NCI-H460 (cell line): Measurements from ENCODE around the gene XKR7. TPM values are rescaled to one million over a fixed set of nuclear protein-coding genes. Genes with fewer than 3 reads are reported as not detected.
A peak's percentile ranks its signal among the peaks of the same experiment; 100 is the strongest.

Experiments used
- DNase-seq: peaks from one replicate; pipeline ENCODE4 v3.0.0-alpha.2; 2016; ENCODE audit warnings: low read depth; ENCODE audit errors: extremely low read depth
- total RNA-seq: library from RNA; depleted of rRNA; stranded (reverse); fragments of >200 nt; shearing (Covaris generic); gene quantifications from 2 replicates; pipeline ENCODE4 v1.2.3, GENCODE V29; 2014

The XKR7 gene
- total RNA-seq, 1 experiment from 2014 or later: not detected

- no peak for DNase-seq
These were observed 28.3 kb upstream of the XKR7 start for GRCh38 chr20:31939661-31940060.

DNA sequence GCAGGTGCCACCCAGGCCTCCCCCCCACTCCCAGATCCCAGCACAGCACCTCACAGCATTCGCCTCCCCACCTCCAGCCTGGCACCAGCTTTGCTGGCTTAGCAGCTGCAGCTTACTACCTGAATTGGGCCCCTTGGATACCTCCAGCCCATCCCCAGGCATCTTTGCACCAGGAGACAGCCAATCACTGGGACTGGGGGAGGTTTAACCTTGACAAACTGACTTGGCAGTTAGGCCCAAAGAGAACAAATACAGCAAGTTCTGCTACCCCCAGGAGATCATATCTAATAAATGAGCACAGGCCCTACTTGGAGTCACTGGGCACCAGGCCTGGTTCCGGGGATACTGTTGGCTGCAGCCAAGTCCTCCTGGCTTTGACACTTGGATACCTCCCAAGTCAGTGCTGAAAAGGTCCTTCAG lies 24.9 kb upstream of the XKR7 start:
- no peak for DNase-seq

DNA sequence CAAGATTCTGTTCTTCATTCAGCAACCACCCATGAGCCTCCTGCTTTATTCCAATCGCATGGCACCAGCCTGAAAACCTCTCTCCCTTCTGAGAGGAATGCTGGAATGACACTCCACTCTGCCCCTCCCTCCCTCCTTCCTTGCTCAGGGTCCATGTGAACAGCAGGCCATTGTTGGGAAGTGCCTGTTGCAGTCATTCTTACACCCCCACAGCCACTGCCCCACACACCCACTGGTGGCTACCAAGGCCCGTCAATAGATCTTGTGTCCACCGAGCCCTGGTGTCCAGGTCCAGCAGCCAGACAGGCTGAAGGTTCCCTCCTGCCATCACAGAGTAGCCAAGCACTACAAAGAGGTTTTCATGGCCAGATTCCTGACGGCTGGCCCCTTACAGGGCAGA lies 22.6 kb upstream of the XKR7 start:
- no peak for DNase-seq

- no peak for DNase-seq
These were observed 22.2 kb upstream of the XKR7 start for GRCh38 chr20:31945785-31946184.

DNA sequence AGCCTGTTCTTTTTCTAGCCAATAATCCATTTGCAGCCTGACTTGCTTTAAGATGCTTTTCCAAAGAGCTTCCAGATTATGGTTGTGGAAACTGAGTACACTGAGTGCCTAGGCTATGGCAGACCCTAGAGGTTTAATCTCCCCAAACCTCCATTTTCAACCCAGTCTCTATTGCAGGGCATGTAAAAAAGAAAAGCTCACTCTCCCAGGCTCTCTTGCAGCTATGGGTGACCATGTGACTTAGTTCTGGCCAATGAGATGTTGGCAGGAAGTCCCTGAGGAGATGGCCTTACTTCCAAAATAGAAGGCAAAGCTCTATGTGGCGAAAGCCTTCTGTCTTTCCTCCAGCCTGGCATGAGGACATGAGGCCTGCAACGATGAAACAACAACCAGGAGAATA lies 19.9 kb upstream of the XKR7 start:
- DNase-seq: no peak

GRCh38 chr20:31949877-31950646 lies 17.9 kb upstream of the XKR7 start:
- DNase-seq: no peak

DNA sequence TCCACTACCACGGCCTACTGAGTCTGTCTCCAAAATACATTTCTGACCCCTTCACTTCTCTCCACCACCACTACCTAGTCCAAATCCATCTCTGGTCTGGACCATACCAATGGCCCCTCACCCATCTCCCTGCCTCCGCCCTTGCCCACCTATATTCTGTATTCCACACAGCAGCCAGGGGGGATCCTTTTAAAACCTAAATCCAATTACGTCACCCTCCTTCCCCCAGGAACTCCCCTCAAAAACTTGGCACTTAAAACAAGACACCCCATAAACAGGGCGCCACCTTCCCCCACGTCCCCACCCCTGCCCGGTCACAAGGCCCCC lies 16.8 kb upstream of the XKR7 start:
- DNase-seq: no peak

DNA sequence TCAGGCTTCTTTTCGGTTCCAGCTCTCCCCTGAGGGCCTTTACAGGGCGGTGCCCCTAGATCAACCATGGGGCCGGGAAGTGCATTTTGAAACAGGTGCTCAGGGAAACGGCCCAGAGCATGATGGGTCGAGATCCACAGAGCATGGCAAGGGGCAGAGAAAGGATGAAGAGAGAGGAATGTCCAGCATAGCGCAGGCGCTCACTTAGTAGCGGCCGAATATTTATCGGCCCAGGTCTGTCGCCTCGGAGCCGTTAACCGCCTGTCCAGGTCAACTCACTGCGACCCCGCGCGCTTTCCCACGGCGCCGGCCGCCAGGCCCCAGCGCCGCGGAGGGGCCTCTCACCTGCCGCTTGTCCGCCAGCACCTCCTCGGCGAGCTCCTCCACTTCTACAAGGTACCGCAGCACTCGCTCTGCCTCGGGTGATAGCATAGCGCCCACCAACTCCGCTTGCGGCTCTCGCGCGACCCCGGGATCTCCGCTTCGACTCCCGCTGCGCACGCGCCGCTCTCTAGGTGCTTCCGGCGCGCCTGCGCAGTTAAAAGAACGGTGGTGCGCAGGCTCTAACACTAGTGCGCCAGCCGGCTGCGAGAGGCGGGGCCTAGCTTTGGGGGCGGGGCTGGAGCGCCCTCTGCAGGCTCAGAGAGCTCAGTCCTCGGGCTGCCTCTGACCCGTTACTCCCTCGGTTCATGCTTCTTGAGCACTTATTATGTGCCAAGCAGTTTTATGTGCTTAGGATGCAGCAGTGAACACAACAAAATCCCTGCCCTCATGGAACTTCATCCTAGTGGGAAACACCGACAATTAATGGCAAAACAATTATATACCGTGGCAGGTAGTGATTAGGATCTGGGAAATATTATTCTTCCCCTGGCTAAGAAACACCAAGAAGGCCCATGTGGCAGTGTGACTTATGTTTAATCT lies 16.2 kb upstream of the XKR7 start, which contains the start of gene PDRG1:
Gene PDRG1 (minus strand): TSS at position 517 of the 924 bp plus-strand sequence. CDS start 85 bp downstream, at position 432.
- peak; percentile 95 for DNase-seq

DNA sequence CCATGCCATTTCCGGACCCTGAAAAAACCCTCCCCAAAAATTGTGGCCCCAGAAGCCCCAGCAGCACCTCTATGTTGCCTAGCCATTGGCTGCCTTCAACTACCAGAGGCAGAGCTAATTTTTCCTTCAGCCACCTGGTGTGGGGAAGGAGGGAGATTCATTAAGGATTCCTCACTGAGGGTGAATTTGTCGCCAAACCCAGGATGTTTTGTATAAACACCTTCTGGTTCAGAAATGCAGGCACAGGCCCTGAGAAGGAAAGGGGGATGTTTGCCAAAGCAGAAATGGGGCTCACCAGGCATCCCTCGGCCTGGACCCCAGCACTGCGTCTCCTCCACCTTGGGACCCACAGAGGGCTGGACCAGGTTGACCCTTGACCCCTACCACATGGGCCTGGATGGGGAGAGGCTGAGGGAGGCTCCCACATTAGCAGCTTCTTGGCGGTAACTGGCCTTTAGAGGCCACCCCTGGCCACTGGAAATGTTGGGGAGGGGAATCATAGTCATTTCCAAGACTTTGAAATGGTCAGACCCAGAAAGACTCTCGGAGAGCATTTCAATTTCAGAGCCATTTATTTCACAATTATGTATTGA lies 14.3 kb upstream of the XKR7 start:
- no peak for DNase-seq

GRCh38 chr20:31954500-31954899 lies 13.5 kb upstream of the XKR7 start:
- DNase-seq: no peak

GRCh38 chr20:31956556-31957526 lies 11.1 kb upstream of the XKR7 start:
- no peak for DNase-seq

- no peak for DNase-seq
These were observed 5.2 kb upstream of the XKR7 start for GRCh38 chr20:31962761-31963160.

- DNase-seq: no peak
These were observed 4.1 kb upstream of the XKR7 start for GRCh38 chr20:31963889-31964288.

- DNase-seq: no peak
These were observed 828 bp upstream of the XKR7 start for GRCh38 chr20:31966991-31967655.

DNA sequence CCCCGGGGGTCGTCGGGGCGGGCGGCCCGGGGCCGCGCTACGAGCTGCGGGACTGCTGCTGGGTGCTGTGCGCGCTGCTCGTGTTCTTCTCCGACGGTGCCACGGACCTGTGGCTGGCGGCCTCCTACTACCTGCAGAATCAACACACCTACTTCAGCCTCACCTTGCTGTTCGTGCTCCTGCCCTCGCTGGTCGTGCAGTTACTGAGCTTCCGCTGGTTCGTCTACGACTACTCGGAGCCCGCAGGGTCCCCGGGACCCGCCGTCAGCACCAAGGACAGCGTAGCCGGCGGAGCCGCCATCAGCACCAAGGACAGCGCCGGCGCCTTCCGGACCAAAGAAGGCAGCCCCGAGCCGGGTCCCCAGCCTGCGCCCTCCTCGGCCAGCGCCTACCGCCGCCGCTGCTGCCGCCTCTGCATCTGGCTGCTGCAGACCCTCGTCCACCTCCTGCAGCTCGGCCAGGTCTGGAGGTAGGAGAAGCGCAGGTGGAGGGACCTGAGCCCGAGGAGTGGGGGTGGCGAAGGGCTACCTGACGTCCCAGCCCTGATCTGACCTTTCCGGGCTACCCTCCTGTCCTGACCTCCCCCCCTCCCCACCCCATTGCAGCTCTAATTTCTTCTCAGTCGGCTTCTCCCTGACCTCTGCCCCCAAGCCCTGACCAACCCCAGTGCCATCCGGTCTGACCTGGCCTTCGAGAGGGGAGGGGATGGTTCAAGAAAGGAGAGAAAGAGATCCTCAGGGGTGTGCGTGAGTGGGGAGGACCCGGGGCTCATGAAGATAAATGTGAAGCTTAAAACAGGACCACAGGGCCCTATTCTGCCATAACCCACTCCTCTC lies 558 bp downstream of the XKR7 start:
- DNase-seq: peak; percentile 58

- DNase-seq: no peak
These were observed 2.0 kb downstream of the XKR7 start for GRCh38 chr20:31969991-31970390.

- no peak for DNase-seq
These were observed 4.6 kb downstream of the XKR7 start for GRCh38 chr20:31972471-31973021.

DNA sequence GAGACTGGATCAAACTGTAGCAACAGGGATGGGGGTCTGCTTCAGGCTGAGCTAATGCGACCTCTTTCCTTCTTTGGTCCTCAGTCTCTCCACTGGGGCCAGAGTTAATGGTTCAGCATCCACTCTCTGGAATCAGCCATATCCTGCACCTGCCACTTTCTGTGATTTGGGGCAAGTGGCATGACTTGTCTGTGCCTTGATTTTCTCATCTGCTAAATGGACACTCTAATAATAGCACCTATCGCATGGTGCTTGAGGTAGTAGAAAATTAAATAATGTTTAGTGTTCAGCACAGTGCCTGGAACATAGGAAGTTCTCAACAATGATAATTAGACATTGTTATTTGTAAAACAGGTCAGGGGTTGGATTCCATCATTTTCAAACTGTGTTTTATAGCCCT lies 6.3 kb downstream of the XKR7 start:
- no peak for DNase-seq
